Effector memory CD8-positive, alpha-beta T cell (primary cell): ENCODE results near the gene GTF2A1L.
"Not testable (repeated sequence)": the region's sequence is repeated elsewhere in the genome, so short reads cannot be mapped to it uniquely, and the experiment has no call there.

Source experiments
- ATAC-seq: fragments of 150-1000 bp; cut with Tn5 transposase; replicated peaks from 2 replicates; pipeline ENCODE4 v1.10.0; 2021; ENCODE audit warnings: mild to moderate bottlenecking, moderate library complexity
- DNase-seq, 3 experiments: peaks; one replicate each; pipeline ENCODE4 v3.0.0; 2021
- H3K27ac Mint-ChIP-seq, 2 donors: one replicate each; pipeline ENCODE4 v1.8.0; 2022; ENCODE audit warnings: mild to moderate bottlenecking in 2 of 2, mixed read lengths in 2 of 2, moderate library complexity in 2 of 2
- H3K27me3 Mint-ChIP-seq, 2 donors: one replicate each; pipeline ENCODE4 v1.8.0; 2022; ENCODE audit warnings: mixed read lengths in 2 of 2
- H3K36me3 Mint-ChIP-seq: one replicate; pipeline ENCODE4 v1.8.0; 2022; ENCODE audit warnings: mild to moderate bottlenecking, moderate library complexity, mixed read lengths; ENCODE audit not compliant: insufficient read depth
- H3K4me1 Mint-ChIP-seq, 2 donors: one replicate each; pipeline ENCODE4 v1.8.0; 2022; ENCODE audit warnings: low read depth in 2 of 2, mixed read lengths in 2 of 2
- H3K4me3 Mint-ChIP-seq, 2 donors: one replicate each; pipeline ENCODE4 v1.8.0; 2022; ENCODE audit warnings: mild to moderate bottlenecking in 2 of 2, mixed read lengths in 2 of 2, moderate library complexity in 2 of 2
- H3K9me3 Mint-ChIP-seq, 2 donors: one replicate each; pipeline ENCODE4 v1.8.0; 2022; ENCODE audit warnings: mixed read lengths in 2 of 2

Gene GTF2A1L

DNA sequence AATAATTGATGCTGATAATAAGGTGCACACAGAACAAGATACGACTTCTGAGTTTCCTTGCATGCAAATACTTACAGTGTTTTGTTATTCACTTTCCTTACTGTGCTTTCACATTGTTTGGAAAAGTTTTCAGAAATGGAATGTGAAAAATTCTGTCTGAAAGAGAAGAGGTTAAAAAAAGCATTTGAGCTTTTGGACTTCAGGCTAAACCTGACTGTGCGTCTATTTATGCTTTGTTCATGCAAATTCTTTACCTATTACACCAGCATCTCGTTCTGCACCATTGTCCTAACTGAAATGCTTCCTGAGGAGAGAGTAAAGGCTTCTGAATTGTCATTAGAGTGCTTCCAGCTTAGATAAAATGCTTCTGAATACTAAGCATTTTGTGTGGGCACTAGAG, 76.5 kb downstream of the GTF2A1L start:
- no peaks in the 10 kb centered on the region for H3K36me3 Mint-ChIP-seq
- H3K27me3 Mint-ChIP-seq, result peaks cover 0 to 11% of the 10 kb centered on the region in 2 donors
- H3K4me3 Mint-ChIP-seq, result no peak overlapping the region
- H3K9me3 Mint-ChIP-seq, result no peaks in the 10 kb centered on the region
- no peaks in the 10 kb centered on the region for H3K4me1 Mint-ChIP-seq
- H3K27ac Mint-ChIP-seq, result no peak overlapping the region
- DNase-seq, result no peak
- no peak for ATAC-seq

DNA sequence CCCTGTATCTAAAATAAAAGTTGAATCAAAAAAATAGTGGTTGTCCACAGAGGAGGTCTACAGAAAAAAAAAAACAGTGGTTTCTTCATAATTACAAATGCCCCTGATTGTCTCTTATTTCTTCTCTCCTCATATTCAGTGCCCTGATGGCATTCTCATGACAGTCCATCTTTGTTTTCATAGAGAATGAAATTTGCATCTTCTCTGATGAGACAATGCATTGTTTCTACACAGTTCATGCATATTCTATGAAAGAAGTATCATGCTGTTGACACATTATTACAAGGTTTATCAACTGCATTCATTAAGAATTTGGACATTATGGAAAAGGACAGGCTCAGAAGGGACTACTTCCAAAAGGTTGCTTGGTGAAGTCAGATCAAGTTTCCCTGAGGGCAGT, 78.3 kb downstream of the GTF2A1L start:
- Mint-ChIP-seq H3K27ac (no peak overlapping the region), H3K4me3 (no peak overlapping the region), H3K9me3 (no peaks in the 10 kb centered on the region), H3K4me1 (no peaks in the 10 kb centered on the region), H3K36me3 (no peaks in the 10 kb centered on the region), H3K27me3 (peaks cover 0 to 5% of the 10 kb centered on the region in 2 donors)
- DNase-seq, result no peak
- ATAC-seq, result no peak

DNA sequence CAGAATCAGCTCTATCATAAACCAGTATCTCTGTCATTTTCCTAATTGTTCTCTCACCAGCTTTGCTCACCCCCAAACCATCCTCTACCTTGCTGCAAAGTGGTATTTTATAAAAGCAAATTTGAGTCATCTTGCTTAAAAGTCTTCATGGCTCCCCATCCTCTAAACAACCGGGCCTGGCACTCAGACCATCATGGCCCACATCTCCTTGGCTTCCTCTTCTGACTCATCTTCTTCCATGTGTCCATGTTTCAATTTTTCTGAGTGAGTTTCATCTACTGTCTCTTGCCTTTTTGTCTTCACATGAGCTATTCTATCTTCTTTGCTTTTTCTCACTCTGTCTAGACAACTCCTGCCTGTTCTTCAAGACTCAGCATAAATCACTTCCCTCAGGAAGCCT, 79.2 kb downstream of the GTF2A1L start:
- no peak overlapping the region for H3K4me3 Mint-ChIP-seq
- H3K36me3 Mint-ChIP-seq, result no peaks in the 10 kb centered on the region
- no peak overlapping the region for H3K27ac Mint-ChIP-seq
- H3K27me3 Mint-ChIP-seq, result peaks cover 0 to 5% of the 10 kb centered on the region in 2 donors
- H3K4me1 Mint-ChIP-seq, result no peaks in the 10 kb centered on the region
- ATAC-seq (no peak), DNase-seq (no peak)
- no peaks in the 10 kb centered on the region for H3K9me3 Mint-ChIP-seq

DNA sequence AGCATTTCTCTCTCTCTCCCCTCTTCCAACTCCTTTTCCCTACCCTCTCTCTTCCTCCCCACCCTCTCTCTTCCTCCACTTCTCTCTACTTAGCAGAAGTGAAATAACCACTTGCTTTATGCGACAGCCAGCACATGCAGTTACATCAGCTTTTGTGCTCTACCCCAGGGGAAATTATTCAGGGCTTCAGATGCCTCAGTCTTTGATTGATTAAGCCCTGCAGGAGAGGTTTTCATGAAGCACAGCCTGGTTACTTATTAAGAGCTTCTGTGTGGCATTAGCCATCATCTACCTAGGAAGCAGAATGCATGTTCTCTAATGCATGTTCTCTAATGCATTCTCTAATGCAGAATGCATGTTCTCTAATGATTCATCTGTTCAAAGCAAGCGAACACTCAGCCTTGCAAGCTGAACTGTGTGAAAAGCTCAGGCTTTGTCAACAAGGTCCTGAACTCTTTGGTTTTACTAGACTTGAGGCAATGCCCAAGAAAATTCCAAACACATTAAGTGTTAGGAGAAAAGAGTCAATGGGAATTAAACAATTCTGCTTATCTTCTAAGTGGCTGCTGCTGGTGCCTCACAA, 81.8 kb downstream of the GTF2A1L start:
- no peak overlapping the region for H3K27ac Mint-ChIP-seq
- H3K9me3 Mint-ChIP-seq, result no peaks in the 10 kb centered on the region
- H3K36me3 Mint-ChIP-seq, result no peaks in the 10 kb centered on the region
- no peak for ATAC-seq
- no peaks in the 10 kb centered on the region for H3K27me3 Mint-ChIP-seq
- no peak for DNase-seq
- no peaks in the 10 kb centered on the region for H3K4me1 Mint-ChIP-seq
- no peak overlapping the region for H3K4me3 Mint-ChIP-seq

DNA sequence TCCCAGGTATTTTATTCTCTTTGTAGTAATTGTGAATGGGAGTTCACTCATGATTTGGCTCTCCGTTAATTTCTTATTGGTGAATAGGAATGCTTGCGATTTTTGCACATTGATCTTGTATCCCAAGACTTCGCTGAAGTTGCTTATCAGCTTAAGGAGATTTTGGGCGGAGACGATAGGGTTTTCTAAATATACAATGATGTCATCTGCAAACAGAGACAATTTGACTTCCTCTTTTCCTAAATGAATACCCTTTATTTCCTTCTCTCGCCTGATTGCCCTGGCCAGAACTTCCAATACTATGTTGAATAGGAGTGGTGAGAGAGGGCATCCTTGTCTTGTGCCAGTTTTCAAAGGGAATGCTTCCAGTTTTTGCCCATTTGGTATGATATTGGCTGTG, 86.0 kb downstream of the GTF2A1L start:
- not testable (repeated sequence) for DNase-seq, H3K36me3 Mint-ChIP-seq, H3K27me3 Mint-ChIP-seq, H3K4me1 Mint-ChIP-seq, H3K9me3 Mint-ChIP-seq, ATAC-seq, H3K4me3 Mint-ChIP-seq, H3K27ac Mint-ChIP-seq

DNA sequence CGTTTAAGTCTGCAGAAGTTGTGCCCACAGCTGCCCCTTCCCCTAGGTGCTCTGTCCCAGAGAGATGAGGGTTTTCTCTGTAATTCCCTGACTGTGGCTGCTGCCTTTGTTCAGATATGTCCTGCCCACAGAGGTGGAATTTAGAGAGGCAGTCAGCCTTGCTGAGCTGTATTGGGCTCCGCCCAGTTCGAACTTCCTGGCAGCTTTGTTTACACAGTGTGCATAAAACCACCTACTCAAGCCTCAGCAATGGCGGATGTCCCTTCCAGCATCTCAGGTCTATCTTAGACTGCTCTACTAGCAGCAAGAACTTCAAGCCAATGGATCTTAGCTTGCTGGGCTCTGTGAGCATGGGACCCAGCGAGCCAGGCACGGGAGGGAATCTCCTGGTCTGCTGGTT, 89.8 kb downstream of the GTF2A1L start:
- no peaks in the 10 kb centered on the region for H3K36me3 Mint-ChIP-seq
- no peak overlapping the region for H3K4me3 Mint-ChIP-seq
- H3K27ac Mint-ChIP-seq, result no peak overlapping the region
- ATAC-seq (no peak), DNase-seq (no peak)
- peaks cover 0 to 5% of the 10 kb centered on the region in 2 donors for H3K9me3 Mint-ChIP-seq
- H3K4me1 Mint-ChIP-seq, result no peaks in the 10 kb centered on the region
- H3K27me3 Mint-ChIP-seq, result peaks cover 6 to 11% of the 10 kb centered on the region in 2 donors

DNA sequence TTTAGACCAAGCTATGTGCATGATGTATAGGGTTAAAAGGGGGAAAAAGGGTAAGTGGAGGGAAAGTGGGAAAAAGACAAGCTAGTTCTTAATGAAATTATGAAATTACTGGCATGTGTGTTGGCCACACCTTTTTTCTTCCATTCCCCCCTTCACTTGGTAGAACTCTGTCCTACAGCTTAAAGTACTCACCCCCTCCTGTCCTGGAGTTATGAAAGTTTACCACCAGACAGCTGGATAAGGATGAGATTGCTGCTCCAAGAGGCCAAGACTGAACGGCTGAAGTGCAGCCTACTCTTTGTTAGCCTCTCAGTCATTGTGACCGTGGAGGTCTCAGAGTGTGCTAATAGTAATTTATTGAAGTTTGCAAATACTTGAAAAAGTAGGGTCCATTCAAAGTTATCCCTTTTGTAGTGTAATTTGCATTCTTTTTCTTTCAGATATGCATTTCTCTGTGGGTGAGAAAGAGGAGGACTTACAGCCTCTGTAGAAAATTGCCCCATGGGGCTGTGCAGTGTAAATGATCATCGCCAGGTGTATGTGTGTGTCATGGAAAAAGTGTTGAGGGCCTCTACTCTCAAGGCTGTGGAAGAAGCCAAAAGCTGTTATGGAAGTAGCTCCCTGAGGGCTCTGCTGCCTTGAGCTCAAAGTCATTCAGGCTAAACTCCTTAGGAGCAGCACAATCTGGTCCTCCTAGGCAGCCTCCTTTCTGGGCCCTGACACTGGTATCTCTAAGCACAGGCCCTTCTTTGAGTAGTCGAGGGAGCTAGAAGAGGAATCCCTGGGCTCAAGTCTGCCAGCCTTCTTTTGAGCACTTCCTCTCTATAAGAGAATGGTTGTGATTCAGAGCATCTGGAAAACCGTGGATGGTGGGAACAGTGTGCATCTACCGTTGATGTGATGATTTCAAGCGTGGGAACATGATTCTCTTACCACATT, 91.7 kb downstream of the GTF2A1L start:
- Mint-ChIP-seq H3K27me3 (peaks cover 6 to 11% of the 10 kb centered on the region in 2 donors), H3K27ac (no peak overlapping the region), H3K9me3 (peaks cover 0 to 5% of the 10 kb centered on the region in 2 donors), H3K4me1 (no peaks in the 10 kb centered on the region), H3K36me3 (no peaks in the 10 kb centered on the region), H3K4me3 (no peak overlapping the region)
- DNase-seq (no peak), ATAC-seq (no peak)

DNA sequence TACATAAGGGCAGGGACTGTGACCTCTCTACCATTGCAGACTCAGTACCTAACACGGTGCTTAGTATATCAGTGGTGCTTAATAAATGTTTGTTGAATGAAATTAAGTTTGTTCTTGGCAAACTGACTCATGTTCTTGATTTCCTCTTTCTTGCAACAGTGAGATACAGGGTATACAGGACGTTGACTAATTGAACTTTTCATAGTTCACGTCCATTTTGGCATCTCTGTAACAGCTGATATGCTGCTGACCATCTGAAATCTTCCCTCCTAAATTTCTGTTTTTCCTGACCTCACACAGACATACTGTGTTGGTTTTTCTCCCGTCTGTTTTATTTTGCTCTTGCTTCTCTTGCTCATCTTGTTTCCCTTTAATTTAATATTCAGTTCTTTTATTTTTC, 93.7 kb downstream of the GTF2A1L start:
- H3K4me3 Mint-ChIP-seq, result no peak overlapping the region

DNA sequence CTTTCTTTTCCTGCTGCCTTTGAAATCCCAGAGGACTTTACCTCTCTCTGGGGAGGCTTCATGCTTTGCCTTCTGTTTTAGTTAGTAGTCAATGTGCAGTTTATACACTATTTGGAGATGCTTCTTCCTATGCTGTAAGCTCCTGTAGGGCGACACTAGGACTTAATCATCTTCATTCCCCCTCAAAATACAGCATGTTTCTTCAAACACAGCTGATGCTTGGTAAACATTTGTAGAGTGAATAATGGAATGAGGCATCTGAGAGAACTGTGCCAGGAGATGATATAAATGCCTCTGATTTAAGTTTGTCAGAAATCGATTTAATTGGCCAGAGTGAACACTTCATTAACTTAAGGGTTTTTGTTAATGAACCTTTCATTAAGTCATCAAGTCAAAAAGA, 94.5 kb downstream of the GTF2A1L start:
- peaks cover 6 to 11% of the 10 kb centered on the region in 2 donors for H3K27me3 Mint-ChIP-seq
- DNase-seq, result no peak

More for the DNA sequence above, 93.7 kb downstream of the GTF2A1L start:
- peaks cover 0 to 3% of the 10 kb centered on the region in 2 donors for H3K9me3 Mint-ChIP-seq
- H3K4me1 Mint-ChIP-seq, result no peaks in the 10 kb centered on the region
- no peak for ATAC-seq
- H3K27me3 Mint-ChIP-seq, result peaks cover 6 to 11% of the 10 kb centered on the region in 2 donors
- H3K27ac Mint-ChIP-seq, result no peak overlapping the region
- H3K36me3 Mint-ChIP-seq, result no peaks in the 10 kb centered on the region
- DNase-seq, result no peak

DNA sequence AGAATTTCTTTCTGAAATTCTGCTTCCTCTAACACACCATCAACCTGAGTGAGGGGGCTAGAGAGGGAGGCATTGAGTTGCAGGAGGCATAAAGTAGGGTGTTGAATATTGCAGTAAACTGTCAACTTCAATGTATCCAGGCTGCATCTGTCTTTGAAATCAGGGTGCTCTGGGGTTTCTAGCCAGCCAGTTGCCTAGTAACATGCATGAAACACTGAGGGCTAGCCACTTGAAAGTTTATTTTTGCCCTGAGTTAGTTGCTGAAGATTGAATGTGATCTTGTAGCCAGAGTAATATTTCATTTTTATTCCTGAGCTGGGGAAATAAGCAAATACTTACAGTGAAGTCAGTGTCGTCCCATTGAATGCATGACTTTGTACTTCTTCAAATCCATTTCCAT, 96.0 kb downstream of the GTF2A1L start:
- H3K36me3 Mint-ChIP-seq, result no peaks in the 10 kb centered on the region

More for the DNA sequence above, 94.5 kb downstream of the GTF2A1L start:
- no peak overlapping the region for H3K27ac Mint-ChIP-seq
- no peak overlapping the region for H3K4me3 Mint-ChIP-seq
- H3K4me1 Mint-ChIP-seq, result no peaks in the 10 kb centered on the region
- no peaks in the 10 kb centered on the region for H3K36me3 Mint-ChIP-seq
- peaks cover 0 to 3% of the 10 kb centered on the region in 2 donors for H3K9me3 Mint-ChIP-seq
- ATAC-seq, result no peak

DNA sequence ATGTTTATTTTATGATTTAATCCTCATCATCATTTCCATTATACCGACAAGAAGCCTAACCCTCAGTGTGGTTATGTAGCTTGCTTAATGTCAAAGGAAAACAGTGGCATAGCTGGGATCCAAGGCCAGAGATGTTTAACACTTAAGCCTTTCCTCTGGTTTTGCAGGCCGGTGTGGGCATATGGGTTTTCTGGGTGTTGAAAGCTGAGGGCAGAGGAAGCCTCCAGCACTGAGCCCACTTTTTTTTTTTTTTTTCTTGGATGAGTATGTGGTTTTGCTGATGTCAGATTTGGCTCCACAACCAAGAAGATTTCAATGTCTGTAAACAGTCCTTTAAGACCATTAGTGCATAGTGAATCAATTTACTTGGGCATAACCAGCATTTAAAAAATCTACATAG, 96.6 kb downstream of the GTF2A1L start:
- H3K36me3 Mint-ChIP-seq, result no peaks in the 10 kb centered on the region
- DNase-seq (no peak), ATAC-seq (no peak)
- H3K9me3 Mint-ChIP-seq, result peaks cover 0 to 3% of the 10 kb centered on the region in 2 donors
- H3K4me1 Mint-ChIP-seq, result no peaks in the 10 kb centered on the region
- peaks cover 6 to 11% of the 10 kb centered on the region in 2 donors for H3K27me3 Mint-ChIP-seq
- H3K4me3 Mint-ChIP-seq, result no peak overlapping the region
- no peak overlapping the region for H3K27ac Mint-ChIP-seq

More for the DNA sequence above, 96.0 kb downstream of the GTF2A1L start:
- Mint-ChIP-seq H3K27me3 (peaks cover 6 to 11% of the 10 kb centered on the region in 2 donors), H3K9me3 (peaks cover 0 to 3% of the 10 kb centered on the region in 2 donors), H3K27ac (no peak overlapping the region), H3K4me3 (no peak overlapping the region), H3K4me1 (no peaks in the 10 kb centered on the region)
- DNase-seq (no peak), ATAC-seq (no peak)

DNA sequence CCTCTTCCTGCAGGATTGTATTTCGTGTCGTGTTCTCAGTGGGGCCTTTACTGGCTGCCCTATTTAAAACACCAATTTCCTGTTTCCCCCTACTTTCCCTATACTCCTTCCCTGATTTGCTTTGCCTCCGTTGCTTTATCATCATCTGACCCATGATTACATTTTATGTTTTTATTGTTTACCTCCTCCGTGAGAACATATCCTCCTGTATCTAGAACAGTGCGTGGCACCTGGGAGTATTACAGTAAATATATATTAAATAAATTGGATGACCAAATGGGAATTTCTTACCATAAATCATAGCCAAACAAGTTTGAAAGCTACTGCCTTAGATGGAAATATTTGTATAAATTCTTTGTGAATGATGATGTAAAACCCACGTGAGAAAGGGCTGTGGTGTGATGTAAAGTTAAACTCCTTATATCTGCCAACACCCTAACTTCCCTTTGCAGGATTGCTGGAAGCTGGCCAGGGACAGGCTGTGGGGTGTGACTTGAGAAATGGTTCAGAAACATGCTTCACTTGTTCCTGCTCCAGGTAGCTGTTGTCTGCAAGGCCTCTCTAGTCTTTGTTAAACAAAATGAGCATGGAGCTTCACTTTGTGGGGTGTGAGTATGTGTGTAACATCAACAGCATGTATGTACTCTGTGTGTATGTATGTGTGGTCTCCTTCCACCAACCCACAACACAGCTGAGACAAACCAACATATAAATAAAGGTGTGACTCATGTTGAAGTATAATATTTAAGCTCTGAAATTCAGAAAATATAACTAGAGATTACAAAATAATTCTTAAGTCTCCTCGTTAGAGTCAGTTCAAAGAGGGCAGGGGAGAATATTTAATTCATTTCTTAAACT, 97.6 kb downstream of the GTF2A1L start:
- ATAC-seq (no peak), DNase-seq (no peak)
- H3K4me3 Mint-ChIP-seq, result no peak overlapping the region
- peaks cover 0 to 5% of the 10 kb centered on the region in 2 donors for H3K9me3 Mint-ChIP-seq
- no peaks in the 10 kb centered on the region for H3K36me3 Mint-ChIP-seq
- H3K4me1 Mint-ChIP-seq, result no peaks in the 10 kb centered on the region
- no peak overlapping the region for H3K27ac Mint-ChIP-seq
- H3K27me3 Mint-ChIP-seq, result peaks cover 6 to 11% of the 10 kb centered on the region in 2 donors

DNA sequence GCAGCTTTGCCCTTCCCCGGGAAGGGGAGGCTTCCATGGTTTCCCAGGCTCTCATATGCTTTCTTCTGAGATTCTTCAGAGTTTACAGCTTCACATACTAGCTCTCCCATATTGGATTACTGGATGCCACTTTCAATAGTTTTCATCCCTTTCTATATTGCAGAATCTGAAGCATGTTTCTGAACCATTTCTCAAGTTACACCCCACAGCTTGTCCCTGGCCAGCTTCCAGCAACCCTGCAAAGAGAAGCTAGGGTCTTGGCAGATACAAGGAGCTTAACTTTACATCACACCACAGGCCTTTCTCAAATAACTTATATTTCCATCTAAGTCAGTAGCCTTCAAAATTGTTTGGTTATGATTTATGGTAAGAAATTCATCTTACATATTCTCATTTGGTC, 98.3 kb downstream of the GTF2A1L start:
- Mint-ChIP-seq H3K9me3 (peaks cover 0 to 4% of the 10 kb centered on the region in 2 donors), H3K4me3 (no peak overlapping the region), H3K4me1 (no peaks in the 10 kb centered on the region), H3K27me3 (peaks cover 1 to 8% of the 10 kb centered on the region in 2 donors), H3K27ac (no peak overlapping the region), H3K36me3 (no peaks in the 10 kb centered on the region)
- no peak for DNase-seq
- ATAC-seq, result no peak
